Pulmonary artery endothelial cell (primary cell): ENCODE results near the gene LPP. TPM values are rescaled to one million over a fixed set of nuclear protein-coding genes. Genes with fewer than 3 reads are reported as not detected.
"Not testable (repeated sequence)": the region's sequence is repeated elsewhere in the genome, so short reads cannot be mapped to it uniquely, and the experiment has no call there.

Source experiments
- DNase-seq: peaks from one replicate; pipeline ENCODE4 v3.0.0-alpha.2; 2011; ENCODE audit warnings: low read depth, low spot score
- total RNA-seq: library from RNA; depleted of rRNA; stranded (reverse); fragments of >200 nt; gene quantifications from 2 replicates; pipeline ENCODE4 v1.2.3, GENCODE V29; 2014

Gene LPP
- total RNA-seq, 1 donor from 2014 or later, result 31.5 TPM

DNA sequence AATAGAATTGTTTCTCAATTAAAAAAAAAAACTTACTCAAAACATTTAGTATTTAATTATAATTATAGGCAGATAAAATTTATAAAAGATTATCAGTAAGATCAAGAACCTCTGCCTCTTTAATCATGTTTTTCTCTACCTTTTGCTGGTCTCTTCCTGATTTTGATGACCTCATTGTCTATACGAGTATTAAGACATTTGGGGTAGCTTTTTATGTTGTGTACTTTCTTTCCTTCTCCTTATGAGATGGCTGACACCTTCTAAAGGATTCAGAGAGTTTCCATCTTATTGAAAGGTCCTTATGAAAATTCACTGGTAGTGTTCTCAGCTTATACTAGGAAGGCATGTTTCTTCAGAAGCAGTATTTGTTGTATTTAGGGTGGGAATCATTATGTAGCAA, 426.3 kb downstream of the LPP start:
- DNase-seq, result no peak

DNA sequence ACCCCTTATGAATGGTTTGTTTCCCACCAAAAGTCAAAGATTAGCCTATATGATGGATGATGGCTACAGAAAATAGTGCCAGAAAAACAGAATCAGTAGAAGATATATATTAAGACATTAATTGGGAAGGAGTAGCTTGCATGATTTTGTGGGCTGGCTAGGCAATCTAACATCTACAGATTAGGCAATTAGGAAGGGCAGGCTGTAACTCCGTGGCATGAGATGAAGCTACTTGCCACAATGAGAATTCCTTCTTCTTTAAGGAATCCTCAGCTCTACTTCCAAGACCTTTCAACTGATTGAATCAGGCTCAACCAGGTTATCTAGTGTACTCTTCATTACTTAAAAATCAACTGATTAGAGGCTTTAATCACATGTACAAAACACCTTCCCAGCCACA, 426.7 kb downstream of the LPP start:
- DNase-seq, result no peak

DNA sequence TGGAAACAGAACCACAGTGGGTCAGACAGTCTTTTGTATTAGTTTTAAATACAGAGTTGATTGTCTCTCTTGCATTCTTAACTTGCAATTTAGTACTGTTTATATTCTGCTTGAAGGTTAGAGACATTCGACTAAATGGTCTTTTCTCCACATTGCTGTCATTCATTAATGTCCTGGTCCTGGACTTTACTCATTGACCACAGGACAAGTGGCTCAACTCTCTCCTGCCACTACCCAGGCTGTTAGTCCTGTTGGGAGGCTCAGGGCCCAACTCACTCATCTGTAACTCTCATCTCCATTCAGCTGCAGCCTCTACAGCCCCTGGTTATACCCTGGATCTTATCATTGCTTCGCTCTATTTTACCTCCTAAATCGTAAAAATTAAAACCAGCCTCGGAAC, 427.4 kb downstream of the LPP start:
- DNase-seq, result no peak

DNA sequence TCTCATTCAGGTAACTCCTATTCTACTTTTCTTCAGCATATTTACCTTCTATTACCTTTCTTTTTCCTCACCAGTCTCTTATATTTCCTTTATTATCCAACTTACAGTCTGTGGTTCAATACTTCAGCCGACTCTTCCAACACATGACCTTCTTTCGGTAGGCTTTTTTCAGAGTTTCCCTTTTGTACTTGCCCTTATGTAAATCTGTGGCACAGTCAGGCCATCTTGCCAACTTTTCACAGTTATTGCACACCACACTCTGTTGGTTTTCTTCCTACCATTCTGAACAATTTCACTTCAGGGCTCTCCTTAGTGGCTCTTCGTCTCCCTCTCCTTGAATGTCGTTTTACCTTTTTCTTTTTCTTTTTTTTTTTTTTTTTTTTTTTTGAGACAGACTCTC, 427.8 kb downstream of the LPP start:
- no peak for DNase-seq

DNA sequence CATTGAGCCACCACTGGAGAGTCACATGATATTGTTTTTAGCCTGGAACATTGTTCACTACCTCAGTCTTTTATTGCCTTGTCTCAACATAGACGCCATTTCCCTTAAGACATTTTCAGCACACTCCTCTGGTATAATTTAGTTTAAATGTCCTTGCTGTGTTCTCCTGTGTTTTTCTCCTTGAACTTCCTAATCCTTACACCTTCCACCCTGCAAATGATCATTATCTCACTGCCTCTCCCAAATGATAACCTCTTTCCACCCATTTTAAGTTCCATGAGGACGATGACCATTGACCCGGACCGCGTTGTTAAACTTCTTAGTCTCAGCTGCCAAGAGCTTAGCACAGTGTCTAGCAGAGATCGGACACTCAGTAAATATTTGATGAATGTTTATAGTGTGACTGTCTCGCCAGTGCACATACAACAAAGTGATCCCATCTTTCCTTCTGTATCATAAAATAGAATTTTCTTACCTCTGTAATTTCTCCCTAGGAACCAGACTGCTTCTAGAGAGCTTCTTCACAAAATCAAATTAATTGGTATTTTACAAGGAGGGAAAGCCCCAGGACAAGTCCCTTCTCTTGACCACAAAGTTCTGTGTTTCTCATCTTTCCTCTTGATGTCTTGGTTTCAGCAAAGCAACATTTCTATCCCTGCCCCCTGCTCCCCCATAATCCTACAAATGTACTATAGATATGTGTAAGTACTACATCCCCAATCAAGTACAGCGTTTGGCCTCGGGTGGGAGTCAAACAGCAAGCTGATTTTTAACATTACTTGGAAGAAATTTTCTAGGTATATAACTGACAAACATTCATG, 429.6 kb downstream of the LPP start:
- no peak for DNase-seq

DNA sequence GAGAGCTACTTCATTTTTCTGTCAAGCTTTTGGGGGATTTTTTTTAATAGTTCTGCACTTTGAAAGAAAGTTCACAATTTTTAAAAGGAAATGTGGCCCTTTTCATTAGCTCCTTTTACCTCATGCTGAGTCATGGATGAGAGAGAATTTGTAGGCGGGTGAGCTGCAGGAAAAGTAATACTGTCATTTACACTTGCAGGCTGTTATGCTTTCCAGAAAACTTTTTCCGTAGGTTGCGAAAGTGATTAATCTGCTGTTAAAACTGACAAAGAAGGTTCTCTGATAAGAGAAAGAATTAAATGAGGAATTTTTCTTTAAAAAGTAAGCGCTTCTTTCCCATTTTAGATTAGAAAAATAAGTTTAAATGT, 430.2 kb downstream of the LPP start:
- peak; percentile 56 for DNase-seq

DNA sequence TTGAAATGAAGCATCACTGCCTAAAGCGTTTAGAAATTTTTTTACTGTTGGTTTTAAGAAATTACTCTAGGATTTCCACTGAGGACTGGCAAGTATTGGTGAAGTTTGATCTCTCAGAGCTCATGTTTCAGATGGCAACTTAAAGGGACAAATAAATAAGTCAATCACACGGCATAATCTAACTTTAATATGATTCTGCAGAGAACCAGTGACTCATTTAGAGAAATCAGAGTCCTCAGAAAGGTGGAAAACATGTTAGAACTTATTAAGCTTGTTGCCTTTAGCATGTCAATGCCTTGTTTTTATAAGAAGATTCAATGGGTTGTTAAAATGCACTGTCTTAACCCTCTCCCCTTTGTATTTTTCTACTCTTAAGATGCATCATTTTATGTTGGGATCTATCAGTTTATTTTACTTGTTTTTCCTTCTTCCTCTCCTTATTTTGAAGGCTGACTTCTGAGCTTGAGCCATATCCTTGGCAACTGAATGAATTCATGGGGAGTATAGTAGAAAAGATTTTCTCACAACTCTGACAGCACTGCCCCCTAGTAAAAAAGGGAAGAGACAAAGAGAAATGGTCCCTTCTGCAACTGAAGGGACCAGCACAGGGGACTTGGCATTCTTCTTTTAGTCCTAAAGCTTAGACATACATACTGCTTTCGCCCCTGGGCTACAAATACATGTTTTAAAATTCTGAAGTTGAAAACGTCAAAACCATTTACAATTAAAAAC, 431.2 kb downstream of the LPP start:
- no peak for DNase-seq

DNA sequence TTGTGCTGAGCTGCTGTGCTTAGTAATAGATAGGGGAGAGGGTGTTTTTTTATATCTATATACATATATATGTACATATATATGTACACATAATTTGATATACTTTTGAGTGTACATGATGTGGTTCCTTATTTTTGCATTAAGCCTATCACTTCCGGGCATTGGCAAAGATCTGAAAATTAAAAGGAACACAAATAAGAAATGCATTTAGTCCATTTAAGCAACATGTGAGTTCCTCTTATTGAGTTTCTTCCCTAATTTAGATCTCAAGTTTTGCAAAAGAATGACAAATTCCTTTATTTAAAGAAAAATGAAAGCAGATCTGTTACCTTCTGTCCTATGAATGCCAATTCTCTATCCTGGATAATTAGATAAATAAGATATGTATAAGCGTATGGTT, 435.1 kb downstream of the LPP start:
- no peak for DNase-seq

DNA sequence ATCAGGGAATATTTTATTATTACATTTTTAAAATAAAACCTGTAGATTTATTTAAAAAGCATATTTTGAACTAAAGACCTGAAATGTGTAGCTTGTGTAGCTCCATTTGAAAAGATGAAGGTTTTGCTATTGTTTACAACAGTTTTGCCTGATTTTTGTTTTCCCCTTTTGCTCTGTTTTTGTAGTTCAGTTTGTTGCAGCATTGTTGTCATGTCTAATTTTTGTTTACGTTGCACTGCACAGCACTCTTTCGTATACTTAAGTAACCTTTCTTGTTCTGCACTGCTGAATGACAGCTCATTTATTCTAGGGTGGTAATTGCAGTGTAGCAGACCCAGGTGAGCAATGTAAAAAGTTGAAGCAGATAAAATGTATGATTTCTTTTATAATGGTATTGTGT, 435.8 kb downstream of the LPP start:
- DNase-seq, result no peak

DNA sequence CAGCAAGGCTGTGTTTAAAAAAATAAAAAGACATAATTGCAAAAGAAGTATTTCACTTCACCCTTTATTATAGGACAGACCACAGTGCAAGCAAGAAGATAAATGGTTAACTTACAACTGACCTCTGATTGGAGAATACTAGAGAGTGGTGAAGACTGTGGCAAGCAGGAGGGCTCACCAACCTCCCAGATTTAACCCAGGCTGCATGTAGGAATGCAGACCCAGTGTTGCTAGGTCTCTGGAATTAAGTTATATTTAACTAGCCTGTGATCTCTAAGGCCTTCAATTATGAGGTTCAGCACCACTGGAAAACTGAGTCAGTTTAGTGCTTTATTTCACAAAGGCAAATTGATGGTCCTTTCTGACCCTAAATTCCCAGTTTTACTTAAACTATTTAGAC, 436.6 kb downstream of the LPP start:
- DNase-seq, result no peak

DNA sequence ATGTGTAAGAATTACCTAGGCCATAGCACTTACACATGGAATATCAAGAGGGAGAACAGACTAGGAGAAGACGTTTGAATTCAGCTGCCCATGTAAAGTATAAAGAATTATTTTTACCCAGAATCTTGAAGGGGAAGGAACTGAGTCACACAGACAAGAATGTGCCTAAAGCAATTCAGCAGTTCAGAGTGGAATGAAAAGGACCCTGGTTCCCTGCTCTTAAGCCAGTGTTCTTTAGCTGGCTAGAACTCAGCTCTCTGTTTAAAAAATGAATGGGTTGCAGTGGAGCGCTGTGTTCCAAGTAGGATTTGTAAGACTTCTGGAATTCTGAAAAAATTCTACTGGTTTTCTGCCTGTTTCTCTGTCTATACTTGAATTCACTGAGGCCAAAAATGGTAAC, 440.2 kb downstream of the LPP start:
- DNase-seq, result peak; percentile 88

DNA sequence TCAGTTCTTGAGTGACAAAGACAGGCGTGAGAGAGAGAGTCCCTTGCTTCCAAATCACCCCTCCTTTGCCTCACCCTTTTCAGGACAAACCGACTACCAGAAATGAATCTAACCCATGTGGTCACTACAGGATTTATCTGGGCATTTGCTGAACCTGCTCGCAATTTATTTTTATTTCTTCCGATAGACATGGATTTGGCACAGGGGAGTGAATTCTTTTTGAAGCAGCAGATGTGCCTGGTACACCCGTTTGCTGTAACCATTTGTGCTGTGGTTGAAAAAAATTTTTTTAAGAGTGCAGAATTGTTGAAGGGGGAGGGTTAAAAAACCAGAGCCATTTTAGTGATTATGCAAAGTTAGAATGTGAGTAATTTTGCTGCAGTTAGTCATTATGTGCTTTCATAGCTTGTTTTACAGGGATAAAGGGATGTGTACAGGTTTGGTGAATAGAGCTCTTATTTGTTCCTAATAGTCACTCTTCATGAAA, 442.0 kb downstream of the LPP start:
- DNase-seq, result no peak

DNA sequence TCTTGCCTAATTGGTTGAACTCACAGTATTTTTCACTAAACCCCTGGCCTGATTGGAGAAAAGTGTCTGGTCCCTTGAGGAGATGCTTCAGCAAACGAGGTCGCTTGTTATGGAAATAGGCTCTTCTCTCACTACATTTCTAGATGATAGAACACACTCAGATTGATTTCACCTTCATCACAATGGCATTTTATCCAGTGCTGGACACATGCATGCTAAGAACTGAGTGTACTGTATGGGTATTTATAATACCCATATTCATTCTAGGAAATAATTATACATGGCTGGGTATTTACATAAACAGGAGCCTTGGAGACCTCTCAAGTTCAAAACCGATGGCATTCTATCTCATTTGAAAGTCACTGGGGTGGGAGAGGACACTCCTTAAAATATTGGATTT, 444.9 kb downstream of the LPP start:
- no peak for DNase-seq

DNA sequence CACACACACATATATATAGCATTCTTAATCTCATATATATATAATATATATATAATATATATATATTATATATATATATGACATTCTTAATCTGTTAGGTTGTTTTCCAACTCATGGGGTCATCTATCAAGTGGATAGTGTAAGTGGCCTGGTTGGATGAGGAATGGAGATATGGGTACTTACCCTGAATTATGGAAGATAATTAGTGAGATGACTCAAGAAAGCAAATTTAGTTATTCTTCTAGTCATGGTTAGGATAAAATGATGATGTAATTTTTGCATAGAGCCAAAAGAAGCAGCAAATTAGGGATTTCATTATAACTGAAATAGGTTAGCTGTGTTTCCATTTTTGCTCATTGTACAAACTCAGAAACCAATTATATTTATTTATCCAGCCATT, 448.2 kb downstream of the LPP start:
- no peak for DNase-seq

DNA sequence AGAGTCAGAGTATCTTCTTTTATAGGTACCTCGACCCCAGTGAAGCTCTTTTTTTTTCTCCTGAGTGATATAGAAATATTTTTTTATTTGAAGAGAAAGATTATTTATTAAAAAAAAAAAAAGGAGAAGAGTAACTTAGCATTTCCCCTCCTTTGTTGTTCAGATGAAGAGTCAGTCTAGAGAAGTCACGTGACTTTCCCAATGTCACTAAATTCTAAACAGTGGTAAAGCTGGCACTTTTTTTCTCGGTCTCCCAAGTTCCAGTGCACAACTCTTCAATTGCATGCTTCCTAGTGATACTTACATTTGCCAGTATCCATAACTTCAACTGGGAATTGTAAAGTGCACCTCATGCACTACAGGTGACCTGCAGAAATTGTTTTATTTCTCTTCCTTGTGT, 448.7 kb downstream of the LPP start:
- no peak for DNase-seq

DNA sequence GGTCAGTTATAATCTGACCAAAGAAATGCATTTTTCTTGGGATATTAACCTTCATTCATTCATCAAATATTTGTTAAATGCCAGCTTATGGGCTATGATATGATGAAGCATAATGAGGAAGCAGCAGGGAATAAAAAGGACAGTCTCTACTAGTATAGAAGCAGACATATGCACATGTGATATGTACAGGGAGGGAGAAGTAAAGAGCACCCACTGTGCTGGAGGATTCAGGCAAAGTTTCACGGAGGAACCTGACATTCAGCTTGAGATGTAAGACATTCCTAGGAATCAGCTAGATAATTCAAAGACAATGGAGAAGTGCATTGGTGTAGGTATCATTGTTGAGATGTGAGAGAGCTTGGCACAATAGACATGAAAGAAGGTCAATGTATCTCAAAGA, 450.7 kb downstream of the LPP start:
- no peak for DNase-seq

DNA sequence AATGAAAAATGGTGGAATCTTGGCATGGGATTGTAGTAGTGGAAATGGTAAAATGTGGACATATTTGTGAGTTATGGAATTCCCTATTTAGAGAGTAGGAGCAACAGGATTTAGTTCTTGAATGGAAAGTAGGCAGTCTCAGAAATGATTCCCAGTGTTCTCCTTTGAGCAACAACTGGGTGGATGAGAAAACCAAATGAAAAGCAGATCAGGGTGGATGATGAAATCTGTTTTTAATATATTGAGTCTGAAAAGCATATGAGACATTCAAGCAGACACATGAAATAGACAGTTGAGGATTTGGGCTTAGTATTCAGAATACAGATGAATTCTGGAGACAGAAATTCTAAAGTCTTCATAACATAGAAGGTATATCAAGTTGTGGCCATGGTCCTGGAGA, 451.3 kb downstream of the LPP start:
- DNase-seq, result no peak

DNA sequence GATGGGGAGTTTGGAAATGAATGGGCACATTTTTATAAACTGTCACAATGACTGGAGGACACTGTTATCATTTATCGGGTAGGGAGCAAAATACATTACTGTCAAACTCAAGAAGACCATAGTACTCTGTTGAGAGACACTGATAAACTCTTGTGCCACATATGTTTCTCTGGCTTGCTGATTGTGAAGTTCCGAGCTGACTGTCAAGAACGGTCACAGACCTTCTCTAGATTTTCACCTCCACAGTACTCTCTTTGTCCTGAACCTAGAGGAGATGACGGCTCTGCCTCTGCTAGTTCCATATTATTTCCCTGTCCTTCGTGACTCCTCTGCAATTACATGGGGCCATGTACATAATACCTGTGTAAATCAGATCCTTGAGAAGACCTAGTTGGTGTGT, 451.9 kb downstream of the LPP start:
- no peak for DNase-seq

DNA sequence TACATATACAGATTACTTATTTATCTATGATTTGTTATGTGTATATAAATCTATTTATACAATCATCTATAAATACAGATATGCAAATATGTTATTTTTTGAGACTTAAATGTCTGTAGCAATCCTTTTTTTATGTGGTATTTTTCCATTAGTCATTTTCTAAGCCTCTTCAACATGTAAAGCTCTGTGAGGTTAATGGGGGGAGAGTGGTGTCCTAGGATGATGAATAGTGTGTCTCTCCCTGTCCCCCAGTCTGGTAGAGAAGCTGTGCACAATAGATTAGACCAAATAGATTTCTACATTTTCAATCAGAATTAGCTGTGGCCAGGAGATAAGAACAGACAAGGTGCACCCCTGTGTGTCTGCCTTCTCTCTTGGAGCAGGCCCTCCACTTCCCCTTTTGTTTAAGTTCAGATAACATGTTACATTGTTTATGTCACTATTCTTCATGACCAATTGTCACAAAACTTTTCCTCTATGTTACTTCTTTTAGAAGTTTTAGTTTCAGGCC, 453.9 kb downstream of the LPP start:
- no peak for DNase-seq

DNA sequence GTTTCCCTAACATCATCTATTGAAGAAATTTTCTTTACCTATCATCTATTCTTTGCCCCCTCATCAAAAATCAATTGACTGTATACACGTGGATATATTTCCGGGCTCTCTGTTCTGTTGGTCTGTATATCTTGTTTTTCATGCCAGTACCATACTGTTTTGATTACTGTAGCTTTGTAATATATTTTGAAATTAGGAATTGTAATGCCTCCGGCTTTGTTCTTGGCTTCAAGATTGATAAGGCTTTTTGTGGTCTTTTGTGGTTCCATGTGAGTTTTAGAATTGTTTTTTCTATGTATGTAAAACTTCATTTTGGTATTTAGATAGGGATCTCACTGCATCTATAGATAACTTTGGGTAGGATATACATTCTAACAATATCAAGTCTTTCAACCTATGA, 454.4 kb downstream of the LPP start:
- no peak for DNase-seq

DNA sequence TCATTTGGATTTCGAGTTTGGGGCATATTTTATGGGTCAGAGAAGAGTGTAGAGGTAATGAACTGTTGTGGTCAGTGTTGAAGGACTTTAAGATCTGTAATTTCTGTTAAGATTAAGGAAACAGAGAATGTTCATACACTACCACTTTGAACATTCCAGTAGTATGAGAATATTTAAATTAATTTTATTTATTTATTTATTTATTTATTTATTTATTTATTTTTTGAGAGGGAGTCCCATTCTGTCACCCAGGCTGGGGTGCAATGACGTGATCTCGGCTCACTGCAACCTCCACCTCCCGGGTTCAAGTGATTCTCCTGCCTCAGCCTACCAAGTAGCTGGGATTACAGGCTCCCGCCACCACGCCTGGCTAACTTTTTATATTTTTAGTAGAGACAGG, 459.8 kb downstream of the LPP start:
- not testable (repeated sequence) for DNase-seq

DNA sequence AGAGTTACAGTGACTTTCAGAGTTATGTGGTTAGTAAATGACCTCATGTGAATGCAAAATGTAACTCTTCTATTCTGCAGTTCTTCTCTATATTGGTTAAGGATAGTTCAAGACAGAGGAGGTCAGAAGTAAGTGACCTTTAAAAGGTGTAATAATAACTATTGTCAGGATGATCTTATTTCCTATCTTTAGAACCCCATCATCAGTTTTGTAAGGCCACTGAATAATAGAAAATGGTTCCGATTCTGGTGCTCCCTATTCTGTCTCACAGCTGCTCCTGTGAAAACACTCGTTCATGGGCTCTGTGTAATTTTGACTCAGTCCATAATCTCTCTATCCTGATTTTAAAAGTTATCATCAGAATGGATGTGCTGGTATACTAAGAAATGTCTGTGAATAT, 463.3 kb downstream of the LPP start:
- DNase-seq, result no peak
